ENCODE measurements around the gene PKDREJ.

The PKDREJ gene

GRCh38 chr22:46234969-46235368 lies 28.2 kb downstream of the PKDREJ start:
- DNase-seq = no peak

GRCh38 chr22:46233231-46233630 lies 29.9 kb downstream of the PKDREJ start:
- no peak for DNase-seq

DNA sequence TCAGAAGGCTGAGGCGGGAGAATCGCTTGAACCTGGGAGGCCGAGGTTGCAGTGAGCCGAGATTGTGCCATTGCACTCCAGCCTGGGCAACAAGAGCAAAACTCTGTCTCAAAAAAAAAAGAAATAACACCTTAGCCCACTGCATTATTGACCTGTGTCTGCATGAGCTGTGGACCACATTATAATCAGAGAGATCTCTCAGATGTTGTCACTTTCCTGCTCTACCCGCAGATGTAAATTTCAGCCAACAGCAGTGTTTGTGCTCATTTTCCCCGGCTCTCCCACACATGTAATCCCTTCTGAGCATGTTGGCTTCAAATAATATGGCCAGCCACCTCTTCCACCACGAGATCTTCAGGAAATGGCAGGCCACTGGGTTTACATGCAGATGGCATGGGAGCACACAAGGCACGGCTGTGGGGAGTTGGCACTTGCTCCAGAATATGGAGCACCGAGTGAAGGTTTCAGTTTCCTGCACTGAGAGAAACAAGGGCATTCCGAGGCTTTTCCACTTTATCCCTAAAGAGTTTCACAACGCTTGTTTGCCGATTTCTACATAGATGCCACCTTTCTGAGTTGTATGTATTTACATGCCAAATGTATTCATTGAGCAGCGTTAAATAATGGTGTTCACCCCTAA lies 32.8 kb downstream of the PKDREJ start:
- no peak for DNase-seq

DNA sequence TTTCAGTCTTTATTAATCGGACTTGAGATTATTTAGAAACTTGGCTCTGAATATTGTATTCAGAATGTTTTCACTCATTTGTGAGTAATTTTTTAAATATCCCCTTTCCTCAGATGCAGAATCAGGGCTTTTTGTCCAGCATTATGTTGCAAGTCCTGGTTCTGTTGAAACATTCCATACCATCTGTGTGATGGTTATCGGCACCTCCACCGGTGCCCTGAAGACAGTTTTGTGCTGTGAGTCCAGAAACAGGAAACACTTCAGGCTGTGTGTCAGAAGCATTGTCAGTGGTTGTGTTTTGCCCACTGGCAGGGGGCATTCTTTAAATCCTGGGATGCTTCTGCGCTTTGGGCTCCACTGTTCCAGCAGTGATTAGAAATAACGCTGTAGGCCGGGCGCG lies 33.4 kb downstream of the PKDREJ start:
- no peak for DNase-seq

- DNase-seq = no peak
Observed at GRCh38 chr22:46226577-46226976, 36.6 kb downstream of the PKDREJ start.

- DNase-seq = no peak
Observed at GRCh38 chr22:46225631-46226030, 37.5 kb downstream of the PKDREJ start.

GRCh38 chr22:46224898-46225290 lies 38.2 kb downstream of the PKDREJ start:
- DNase-seq = no peak

- no peak for DNase-seq
Observed at GRCh38 chr22:46224044-46224897, 38.9 kb downstream of the PKDREJ start.

- no peak for DNase-seq
Observed at GRCh38 chr22:46220921-46221320, 42.2 kb downstream of the PKDREJ start.

DNA sequence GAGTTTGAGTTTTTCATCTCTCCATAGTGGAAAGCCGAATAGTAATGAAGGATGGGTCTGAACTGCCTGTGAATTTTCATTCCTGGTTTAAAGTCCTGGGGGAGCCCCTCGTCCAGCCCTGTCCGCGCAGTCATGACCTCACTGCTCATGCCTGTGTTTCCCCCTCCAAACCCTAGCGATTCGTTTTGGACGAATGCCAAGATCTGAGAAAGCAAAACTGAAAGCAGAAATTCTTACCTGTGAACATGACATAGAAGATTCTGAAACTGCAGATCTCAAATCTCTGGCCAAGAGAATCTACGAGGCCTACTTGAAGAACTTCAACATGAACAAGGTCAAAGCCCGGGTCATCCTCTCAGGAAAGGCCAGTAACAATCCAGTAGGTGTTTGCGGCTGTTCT lies 43.5 kb downstream of the PKDREJ start:
- DNase-seq = no peak

DNA sequence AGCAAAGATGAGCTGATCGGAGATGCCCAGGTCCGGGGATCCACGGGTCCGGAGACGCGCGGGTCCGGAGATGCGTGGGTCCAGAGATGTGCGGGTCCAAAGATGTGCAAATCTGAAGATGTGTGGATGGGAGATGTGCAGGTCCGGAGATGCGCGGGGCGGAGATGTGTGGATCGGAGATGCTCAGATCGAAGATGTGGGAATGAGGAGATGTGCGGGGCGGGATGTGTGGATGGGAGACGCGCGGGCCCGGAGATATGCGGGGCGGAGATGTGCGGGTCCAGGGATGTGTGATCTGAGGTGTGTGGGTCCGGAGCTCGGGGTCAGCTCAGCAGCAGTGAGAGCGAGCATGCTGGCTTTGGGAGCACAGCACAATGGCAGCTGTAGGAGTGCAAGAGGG lies 48.5 kb downstream of the PKDREJ start:
- DNase-seq = no peak

GRCh38 chr22:46214149-46214548 lies 49.0 kb downstream of the PKDREJ start:
- DNase-seq = no peak

DNA sequence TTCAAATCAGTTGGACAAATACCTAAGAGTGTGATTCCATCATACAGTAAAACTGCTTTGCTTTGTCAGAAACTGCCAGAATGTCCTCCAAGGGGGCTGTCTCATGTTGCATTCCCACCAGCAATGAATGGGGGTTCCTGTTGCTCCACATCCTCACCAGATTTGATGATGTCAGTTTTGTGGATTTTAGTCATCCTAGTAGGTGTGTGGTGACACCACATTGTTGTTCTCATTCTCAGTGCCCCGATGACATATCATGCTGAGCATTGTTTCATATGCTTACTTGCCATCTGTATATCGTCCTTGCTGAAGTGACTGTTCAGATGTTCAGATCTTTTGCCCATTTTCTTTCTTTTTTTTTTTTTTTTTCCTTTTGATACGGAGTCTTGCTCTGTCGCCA lies 50.1 kb downstream of the PKDREJ start:
- DNase-seq = no peak

GRCh38 chr22:46212195-46212594 lies 50.9 kb downstream of the PKDREJ start:
- no peak for DNase-seq

- DNase-seq = no peak
Observed at GRCh38 chr22:46209262-46209661, 53.9 kb downstream of the PKDREJ start.

Measured in stimulated activated CD4-positive, alpha-beta T cell treated with anti-CD3 and anti-CD28 coated beads, Interleukin-4, amount 100 ng/mL, for 1 hour (primary cell).